ENCODE data around the gene DLGAP1.

GRCh38 chr18:3660739-3661515, 794.2 kb downstream of the DLGAP1 start:
- TF ChIP-seq YY1 (IDR thresholded peaks at IDR 0.05; ENCODE audit: insufficient read depth, insufficient read length): no peak
- TF ChIP-seq ZNF274 (IDR thresholded peaks at IDR 0.05; ENCODE audit: low read depth, low read length): no peak
- no peak for TF ChIP-seq SUZ12 (IDR thresholded peaks at IDR 0.05; ENCODE audit: extremely low read depth, insufficient read depth, insufficient read length)
